Mononuclear cell (primary cell): ENCODE measurements around the gene LEMD1. TPM values are rescaled to one million over a fixed set of nuclear protein-coding genes. Genes with fewer than 3 reads are reported as not detected.

Source experiments
- H3K27me3 ChIP-seq: 2 replicates; pipeline ENCODE4 v1.6.0; 2011; ENCODE audit warnings: low read length, control low read depth; ENCODE audit not compliant: insufficient read depth
- H3K4me1 ChIP-seq: 2 replicates; pipeline ENCODE4 v1.5.1; 2011; ENCODE audit warnings: mild to moderate bottlenecking, low read length, control low read depth; ENCODE audit not compliant: insufficient read depth
- H3K4me3 ChIP-seq: 2 replicates; pipeline ENCODE4 v1.5.1; 2011; ENCODE audit warnings: mild to moderate bottlenecking, low read length, moderate library complexity
- H3K9me3 ChIP-seq: 2 replicates; pipeline ENCODE4 v1.5.1; 2011; ENCODE audit warnings: low read depth, mild to moderate bottlenecking, control low read depth, low read length
- total RNA-seq: library from RNA; depleted of rRNA; stranded (reverse); fragments of >200 nt; gene quantifications from one replicate; pipeline ENCODE4 v1.2.3, GENCODE V29; 2012

Gene LEMD1
- total RNA-seq, 1 donor: 0.31 TPM

DNA sequence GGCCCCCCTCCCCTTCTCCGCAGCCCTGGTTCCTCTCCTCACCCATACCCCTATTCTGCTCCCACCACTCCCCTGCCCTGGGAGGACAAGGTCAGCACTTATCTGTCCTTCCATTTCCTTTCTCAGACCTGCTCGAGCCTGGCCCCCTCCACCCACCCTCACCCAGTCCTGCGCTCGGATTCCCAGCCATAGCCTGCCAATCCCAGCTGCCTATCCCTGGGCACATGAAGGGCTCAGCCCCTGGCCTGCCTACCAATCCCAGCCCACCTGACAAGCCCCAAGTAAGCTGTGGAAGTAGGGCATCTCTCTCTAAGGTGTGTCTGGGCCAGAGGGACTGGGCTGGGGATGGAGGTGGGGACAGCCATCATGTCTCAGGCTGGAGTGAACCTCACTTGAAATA is 28.6 kb upstream of the LEMD1 start:
- peaks cover 32% of the 10 kb centered on the region for H3K27me3 ChIP-seq
- H3K4me3 ChIP-seq: no peak overlapping the region
- peaks cover 2% of the 10 kb centered on the region for H3K4me1 ChIP-seq
- no peaks in the 10 kb centered on the region for H3K9me3 ChIP-seq

DNA sequence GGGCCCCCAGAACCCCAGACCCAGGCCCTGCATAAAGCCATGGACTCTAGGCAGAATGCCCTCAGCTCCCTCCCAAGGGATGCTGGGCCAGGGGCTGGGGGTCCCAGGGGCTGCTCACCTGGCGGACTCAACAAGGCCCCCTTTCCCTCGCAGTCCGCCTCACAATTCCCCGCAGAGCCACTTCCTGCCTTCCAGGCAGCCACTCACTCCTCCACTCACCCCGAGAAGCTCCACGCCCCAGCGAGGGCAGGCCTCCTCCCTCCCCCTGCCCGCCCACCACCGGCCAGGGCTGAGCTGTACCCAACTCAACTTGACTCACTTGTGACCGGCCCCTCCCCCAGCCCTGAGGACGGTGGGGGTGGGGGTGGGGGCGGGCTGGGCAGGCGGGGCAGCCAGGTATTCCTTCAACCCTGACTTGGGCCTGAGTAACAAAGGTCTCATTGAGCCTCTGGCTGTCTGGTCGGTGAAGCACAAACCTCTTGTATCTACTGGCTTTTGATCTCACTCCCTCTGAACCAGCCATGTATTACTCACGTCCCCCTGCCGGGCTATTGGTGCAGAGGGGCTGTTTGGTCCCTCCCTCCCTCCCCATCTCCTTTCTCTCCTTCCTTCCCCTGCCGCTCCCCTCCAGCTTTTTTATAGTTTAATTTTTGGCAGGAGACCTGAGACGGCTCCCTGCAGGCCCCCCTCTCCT is 28.0 kb upstream of the LEMD1 start:
- no peaks in the 10 kb centered on the region for H3K4me1 ChIP-seq
- H3K27me3 ChIP-seq: peaks cover 27% of the 10 kb centered on the region
- no peaks in the 10 kb centered on the region for H3K9me3 ChIP-seq
- H3K4me3 ChIP-seq: no peak overlapping the region

DNA sequence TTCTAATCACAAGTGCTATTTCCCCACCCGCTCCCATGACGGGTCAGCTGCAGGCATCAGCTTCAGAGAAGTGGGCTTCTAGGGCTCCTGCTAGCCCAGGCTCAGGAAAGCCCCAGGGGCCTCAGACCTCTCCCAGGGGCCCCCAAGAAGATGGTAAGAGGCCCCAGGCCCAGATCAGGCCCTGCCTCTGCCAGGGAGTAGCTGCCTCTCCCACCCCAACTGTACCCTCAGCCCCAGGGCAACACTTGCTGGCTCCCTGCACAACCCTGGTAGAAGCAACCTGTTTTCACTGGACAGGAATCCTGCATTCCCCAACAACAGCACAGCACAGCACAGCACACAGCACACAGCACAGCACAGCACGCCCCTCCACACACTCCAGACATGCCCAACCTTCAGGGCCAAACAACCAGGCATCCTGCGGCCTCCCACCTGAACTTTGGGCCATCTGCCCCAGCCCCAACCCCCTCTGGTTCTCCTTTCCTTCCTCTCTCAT is 27.4 kb upstream of the LEMD1 start:
- Histone ChIP-seq H3K4me1 (no peaks in the 10 kb centered on the region), H3K9me3 (no peaks in the 10 kb centered on the region), H3K4me3 (no peak overlapping the region), H3K27me3 (peaks cover 22% of the 10 kb centered on the region)

DNA sequence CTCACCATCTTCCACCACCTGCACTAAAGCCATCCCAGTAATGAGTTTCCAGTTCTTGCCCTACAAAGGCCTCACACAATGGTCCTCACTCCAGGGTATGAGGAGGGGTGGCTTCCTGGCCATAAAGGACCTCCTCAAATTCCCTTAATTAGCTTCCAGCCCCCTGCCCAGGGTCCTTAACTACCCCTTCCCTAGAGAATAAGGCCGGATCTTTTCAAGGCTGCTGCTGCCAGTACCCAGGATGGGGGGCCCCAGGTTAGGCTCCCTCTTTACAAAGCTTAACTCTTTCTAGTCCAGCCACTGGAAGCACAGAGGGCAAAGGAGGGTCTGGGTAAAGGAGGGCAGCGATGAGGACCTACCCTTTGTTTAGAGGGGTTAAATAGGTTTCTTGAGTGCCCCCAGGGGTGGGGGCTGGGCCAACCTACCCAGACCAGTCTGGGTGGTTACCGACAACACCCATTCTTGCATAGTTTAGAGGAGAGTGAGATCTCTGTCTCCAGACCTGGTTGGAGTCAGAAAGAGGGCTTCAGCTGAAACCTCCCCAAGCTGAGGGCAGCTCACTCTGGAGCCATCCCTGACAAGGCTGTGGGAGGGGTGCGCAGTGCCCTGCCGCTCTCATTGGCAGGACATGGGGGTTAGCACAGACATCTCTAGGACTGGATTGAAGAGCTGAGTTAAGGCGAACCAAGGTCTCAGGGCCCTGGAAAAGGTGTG is 26.8 kb upstream of the LEMD1 start:
- Histone ChIP-seq H3K4me3 (no peak overlapping the region), H3K4me1 (no peaks in the 10 kb centered on the region), H3K27me3 (peaks cover 17% of the 10 kb centered on the region)

DNA sequence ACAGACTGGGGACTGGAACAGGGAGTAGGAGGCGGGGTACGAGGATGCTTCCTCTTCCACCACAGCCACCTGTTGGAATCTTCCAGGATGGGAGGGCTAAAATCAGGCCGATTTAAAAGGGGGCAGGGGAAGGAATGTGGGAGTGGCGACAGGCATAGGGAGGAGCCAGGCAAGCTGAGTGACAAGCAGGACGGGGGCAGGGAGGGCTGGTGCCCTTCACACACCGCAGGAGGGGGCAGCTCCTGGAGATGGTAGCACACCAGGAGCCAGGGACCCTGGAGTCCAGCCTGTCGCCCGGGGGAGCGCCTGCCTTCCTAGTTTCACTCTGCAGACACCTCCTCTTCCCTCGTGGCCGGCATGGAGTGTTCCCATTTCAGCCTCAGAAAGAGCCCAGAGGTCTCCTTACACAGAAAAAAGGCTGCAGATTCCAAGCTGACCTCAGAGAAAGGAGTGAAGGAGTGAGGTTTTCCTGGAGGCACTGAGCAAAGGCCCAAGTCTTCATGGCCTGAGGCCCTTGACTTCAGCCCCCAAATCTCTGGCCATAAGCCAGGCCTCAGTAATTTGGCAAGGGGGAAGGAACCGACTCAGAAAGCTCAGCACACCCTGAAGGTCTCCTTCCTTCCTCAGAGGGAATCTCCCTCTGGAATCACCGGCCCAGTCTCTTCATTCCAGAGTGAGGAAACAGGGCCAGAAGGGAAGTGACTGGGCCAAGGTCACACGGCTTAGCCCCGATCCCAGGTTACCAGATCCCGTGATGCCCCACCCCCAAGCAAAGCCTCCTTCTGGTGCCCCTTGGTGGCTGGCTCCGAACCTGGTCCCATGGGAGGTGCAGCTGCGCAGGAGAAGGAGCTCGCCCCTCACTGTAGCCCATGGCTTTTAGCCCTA is 25.8 kb upstream of the LEMD1 start:
- Histone ChIP-seq H3K4me1 (no peaks in the 10 kb centered on the region), H3K9me3 (no peaks in the 10 kb centered on the region), H3K4me3 (no peak overlapping the region), H3K27me3 (peaks cover 9% of the 10 kb centered on the region)

More for the DNA sequence above, 26.8 kb upstream of the LEMD1 start:
- H3K9me3 ChIP-seq: no peaks in the 10 kb centered on the region

DNA sequence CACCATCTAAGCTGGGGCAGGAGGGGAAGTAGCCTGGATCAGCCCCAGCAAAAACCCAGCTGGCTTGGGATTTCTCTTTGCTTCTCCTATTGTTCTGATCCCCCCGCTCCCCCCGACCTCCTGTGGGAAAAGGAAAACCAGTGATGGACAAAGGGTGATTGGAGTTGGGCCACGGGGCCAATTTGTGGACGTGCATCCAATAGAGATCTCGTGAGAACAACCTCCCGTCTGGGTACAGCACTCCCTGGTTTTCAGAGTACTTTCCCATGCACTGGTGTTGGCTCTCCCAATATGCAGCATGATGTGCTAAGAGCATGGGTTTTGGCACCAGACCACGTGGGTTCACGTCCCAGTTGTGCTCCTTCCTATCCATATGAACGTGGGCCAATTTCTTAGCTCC is 25.0 kb upstream of the LEMD1 start:
- Histone ChIP-seq H3K27me3 (peaks cover under 1% of the 10 kb centered on the region), H3K4me1 (peaks cover 7% of the 10 kb centered on the region), H3K4me3 (no peak overlapping the region), H3K9me3 (no peaks in the 10 kb centered on the region)

DNA sequence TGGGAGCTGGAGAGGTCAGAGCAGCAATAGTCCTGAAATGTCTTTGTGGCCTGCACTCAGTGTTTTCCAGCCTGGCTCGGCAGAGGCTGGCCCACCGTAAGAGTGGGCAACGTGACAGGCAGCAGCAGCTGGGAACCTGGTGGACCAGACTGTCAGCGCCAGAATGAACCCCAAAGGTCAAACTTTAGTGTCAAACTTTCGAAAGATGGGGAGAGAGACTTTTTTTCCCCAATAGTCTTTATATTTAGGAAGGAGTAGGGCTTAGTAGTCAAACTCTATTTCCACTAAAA is 23.7 kb upstream of the LEMD1 start:
- Histone ChIP-seq H3K9me3 (no peaks in the 10 kb centered on the region), H3K4me1 (peaks cover 19% of the 10 kb centered on the region), H3K4me3 (no peak overlapping the region), H3K27me3 (no peaks in the 10 kb centered on the region)

DNA sequence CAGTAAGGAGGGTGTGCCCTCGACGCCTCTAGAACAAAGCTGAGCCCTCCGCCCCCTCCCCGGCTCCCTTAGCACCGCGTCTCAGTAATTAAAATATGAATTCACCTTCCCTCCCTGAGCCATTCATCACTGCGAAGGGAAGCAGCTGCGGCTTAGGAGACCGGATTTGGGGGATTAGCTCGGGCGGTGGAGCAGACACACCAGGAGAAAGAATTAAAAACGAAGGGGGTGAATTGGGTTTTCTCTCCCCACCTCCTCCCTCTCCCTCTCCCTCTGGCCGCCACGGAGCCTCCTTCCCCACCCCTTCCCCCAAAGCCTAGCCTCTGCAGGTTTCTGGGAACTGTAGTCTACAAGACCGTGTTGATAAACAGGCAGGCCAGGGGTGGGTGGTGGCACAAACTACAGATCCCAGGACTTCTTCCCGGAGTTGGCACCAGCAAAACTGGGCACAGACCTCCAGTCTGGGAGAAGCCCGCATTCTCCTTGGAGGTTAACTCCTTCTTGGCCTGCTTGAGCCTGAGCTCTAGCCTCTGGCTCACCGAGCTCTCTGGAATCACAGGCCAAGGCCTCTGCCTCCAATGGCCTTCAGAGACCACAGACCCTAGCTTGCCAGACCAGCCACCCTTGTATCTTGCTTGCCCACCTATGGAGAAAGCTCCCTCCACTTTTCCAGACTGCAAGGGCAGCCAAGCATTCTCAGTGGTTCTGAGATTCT is 23.2 kb upstream of the LEMD1 start:
- Histone ChIP-seq H3K4me1 (peaks cover 24% of the 10 kb centered on the region), H3K9me3 (no peaks in the 10 kb centered on the region), H3K4me3 (no peak overlapping the region), H3K27me3 (no peaks in the 10 kb centered on the region)

DNA sequence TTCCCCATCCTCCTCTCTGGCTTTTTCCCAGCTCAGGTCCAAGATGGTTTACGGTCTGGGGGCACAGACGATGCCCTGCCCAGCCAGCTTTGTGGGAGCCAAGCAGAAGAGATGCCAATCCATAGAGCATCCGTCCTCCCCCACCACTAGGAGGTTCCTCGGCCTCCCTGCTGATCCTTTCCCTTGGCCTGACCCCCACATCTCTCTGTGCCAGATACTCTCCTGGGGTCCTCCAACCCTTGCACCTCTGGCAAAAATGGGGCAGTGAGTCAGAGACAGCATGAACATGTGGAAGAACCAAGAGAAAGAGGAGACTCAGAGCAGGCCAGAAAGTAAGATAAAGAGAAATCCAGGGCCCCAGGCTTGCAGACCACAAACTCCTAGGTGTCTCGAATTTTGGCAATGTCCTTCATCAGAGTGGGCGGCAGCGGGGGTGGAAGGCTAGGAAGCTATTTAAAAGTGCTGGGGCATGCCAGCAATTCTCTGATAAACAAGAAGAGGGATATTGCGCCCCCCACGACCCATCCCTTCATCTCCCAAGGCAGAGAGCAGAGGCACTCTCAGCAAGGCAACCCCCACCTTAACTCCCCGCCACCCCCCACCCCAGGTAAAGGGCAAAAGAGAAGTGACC is 22.6 kb upstream of the LEMD1 start:
- H3K4me1 ChIP-seq: peaks cover 28% of the 10 kb centered on the region
- H3K9me3 ChIP-seq: no peaks in the 10 kb centered on the region
- H3K27me3 ChIP-seq: no peaks in the 10 kb centered on the region
- no peak overlapping the region for H3K4me3 ChIP-seq

DNA sequence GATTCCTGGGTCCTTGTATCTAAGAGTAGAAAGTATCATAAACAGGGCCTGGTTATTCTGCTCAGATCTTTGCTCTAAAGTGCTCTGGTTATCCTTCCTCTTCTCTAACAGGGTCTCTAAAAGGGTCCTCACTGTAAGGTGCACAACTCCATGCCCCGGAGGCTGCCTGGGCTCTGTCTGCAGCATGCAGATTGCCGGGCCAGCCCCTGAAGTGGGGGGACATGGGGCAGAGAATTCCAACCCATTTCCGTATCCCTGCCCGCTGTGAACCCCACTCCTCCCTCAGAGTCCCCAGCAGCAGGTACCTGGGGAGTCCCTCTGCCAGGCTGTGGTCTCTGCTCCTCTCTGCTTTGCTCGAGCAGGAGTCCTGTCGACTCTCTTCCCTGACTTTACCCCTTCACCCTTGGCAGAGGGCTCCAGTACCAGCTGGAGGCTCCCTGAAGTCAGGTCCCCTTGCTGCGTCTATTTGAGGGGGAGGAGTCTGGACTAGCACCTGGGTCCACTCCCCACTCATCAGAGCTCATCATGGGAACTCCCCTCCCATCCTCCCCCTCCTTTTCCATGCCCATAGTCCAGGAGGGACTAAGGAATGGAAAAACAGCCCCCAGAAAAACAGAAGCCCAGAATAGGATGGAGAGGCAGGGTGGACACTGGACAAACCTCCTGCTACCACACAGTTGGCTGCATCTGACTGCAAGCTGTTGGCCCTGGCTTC is 21.9 kb upstream of the LEMD1 start:
- Histone ChIP-seq H3K4me3 (no peak overlapping the region), H3K4me1 (peaks cover 28% of the 10 kb centered on the region), H3K27me3 (no peaks in the 10 kb centered on the region), H3K9me3 (no peaks in the 10 kb centered on the region)

DNA sequence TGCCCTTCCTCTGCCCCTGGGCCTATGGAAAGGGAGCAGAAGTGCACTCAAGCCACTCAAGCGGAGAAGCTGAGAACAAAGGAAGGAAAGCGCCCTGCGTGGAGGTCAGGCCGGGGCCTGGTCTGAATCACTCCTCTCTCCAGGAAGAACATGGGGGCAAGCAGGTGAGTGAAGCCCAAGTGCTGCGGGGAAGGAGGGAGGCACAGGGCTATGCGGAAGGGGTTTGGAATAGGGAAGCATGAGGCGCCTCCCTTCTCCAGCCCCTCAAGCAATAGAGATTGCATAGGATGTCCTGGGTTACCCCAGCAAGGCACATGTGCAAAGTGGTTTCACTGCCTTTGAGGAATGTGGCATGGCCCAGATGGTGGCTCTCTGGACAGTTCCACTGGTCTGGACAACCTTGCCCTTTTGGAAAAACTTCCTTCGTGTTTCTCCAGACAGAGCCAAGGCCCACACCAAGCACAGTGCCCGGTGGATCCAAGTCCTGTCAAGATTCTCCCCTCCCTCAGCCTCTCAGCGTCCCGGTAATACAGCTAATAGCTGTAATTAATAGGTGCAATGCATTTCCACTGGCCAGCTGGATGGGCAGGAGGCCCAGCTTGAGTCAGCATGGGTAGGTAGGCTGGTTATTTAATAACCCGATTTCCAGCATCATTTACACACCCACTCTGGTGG is 20.3 kb upstream of the LEMD1 start:
- H3K4me1 ChIP-seq: peaks cover 28% of the 10 kb centered on the region
- H3K9me3 ChIP-seq: no peaks in the 10 kb centered on the region
- H3K27me3 ChIP-seq: no peaks in the 10 kb centered on the region
- no peak overlapping the region for H3K4me3 ChIP-seq

DNA sequence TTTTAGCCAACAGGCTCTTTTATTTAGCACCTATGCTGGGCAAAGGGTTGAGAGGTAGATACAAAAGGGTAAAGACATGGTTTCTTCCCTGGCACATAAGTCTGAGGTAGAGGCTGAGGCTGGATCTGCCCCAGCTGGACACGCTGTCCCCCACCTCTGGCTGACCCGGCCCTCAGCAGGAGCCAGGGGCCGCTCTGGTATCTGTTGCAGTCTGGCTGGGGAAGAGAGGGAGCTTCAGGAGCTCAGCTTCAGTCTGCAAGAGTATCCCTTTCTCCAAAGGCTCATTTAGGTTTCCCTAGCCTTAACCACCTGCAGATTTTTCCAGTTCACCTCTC is 19.8 kb upstream of the LEMD1 start:
- H3K4me1 ChIP-seq: peaks cover 28% of the 10 kb centered on the region
- H3K4me3 ChIP-seq: no peak overlapping the region
- H3K27me3 ChIP-seq: no peaks in the 10 kb centered on the region
- no peaks in the 10 kb centered on the region for H3K9me3 ChIP-seq

DNA sequence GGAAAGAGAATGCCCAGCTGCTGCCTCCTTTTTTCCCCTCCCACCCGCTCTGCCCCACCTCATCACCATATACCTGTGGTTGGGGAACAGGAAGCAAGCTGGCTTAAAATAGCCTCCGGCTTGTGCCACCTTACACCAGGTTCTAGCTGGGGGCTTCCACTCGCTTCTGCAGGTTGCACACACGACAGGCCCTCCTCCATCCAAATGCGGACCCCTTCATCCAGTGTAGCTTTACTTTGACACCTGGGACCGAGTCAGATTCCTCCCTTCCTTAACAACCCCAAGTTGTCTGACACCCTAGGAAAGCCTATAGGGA is 19.4 kb upstream of the LEMD1 start:
- no peaks in the 10 kb centered on the region for H3K9me3 ChIP-seq
- peaks cover 28% of the 10 kb centered on the region for H3K4me1 ChIP-seq
- H3K27me3 ChIP-seq: no peaks in the 10 kb centered on the region
- H3K4me3 ChIP-seq: peak overlapping the region; percentile 17
